Esophagus muscularis mucosa (tissue), 3 donors: ENCODE data around the gene DISP1.

Experiments
- POLR2AphosphoS5 ChIP-seq, 2 donors: sonication (generic); formaldehyde crosslinking; IDR thresholded peaks; one replicate each; pipeline ENCODE4 v1.6.1; 2017; ENCODE audit warnings: antibody characterized with exemption in 2 of 2
- TF ChIP-seq, protein P1 (sequence below), 3 experiments: fragments of 200-600 bp in 2 of 3; fragments of 450-650 bp in 1 of 3; sonication (generic) in 2 of 3; IDR thresholded peaks; one replicate each; pipeline ENCODE4 v1.5.1; 2017 to 2019; ENCODE audit warnings: antibody characterized with exemption in 3 of 3, mild to moderate bottlenecking in 2 of 3, moderate library complexity in 1 of 3

GRCh38 chr1:222769181-222769580 is 45.7 kb upstream of the DISP1 start:
- TF ChIP-seq, protein P1, sequence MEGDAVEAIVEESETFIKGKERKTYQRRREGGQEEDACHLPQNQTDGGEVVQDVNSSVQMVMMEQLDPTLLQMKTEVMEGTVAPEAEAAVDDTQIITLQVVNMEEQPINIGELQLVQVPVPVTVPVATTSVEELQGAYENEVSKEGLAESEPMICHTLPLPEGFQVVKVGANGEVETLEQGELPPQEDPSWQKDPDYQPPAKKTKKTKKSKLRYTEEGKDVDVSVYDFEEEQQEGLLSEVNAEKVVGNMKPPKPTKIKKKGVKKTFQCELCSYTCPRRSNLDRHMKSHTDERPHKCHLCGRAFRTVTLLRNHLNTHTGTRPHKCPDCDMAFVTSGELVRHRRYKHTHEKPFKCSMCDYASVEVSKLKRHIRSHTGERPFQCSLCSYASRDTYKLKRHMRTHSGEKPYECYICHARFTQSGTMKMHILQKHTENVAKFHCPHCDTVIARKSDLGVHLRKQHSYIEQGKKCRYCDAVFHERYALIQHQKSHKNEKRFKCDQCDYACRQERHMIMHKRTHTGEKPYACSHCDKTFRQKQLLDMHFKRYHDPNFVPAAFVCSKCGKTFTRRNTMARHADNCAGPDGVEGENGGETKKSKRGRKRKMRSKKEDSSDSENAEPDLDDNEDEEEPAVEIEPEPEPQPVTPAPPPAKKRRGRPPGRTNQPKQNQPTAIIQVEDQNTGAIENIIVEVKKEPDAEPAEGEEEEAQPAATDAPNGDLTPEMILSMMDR (IDR thresholded peaks at IDR 0.05): no peak
- TF ChIP-seq POLR2AphosphoS5 (IDR thresholded peaks at IDR 0.05): no peak
